HG02571 (cell line): Measurements from ENCODE around the gene CIT.

Experiments
- ATAC-seq: cut with Tn5 transposase; IDR thresholded peaks from one replicate; pipeline ENCODE4 v1.9.1; 2021; ENCODE audit warnings: mild to moderate bottlenecking, moderate library complexity; ENCODE audit not compliant: unreplicated experiment

CIT gene

GRCh38 chr12:119857041-119857591, 20.0 kb downstream of the CIT start:
- ATAC-seq = no peak

GRCh38 chr12:119850330-119850729, 26.8 kb downstream of the CIT start:
- no peak for ATAC-seq

- no peak for ATAC-seq
Observed at GRCh38 chr12:119843100-119843499, 34.0 kb downstream of the CIT start.

GRCh38 chr12:119842380-119842779, 34.7 kb downstream of the CIT start:
- no peak for ATAC-seq

- no peak for ATAC-seq
Observed at GRCh38 chr12:119841433-119842210, 35.5 kb downstream of the CIT start.

GRCh38 chr12:119840582-119840981, 36.5 kb downstream of the CIT start:
- ATAC-seq = no peak

- no peak for ATAC-seq
Observed at GRCh38 chr12:119840168-119840567, 37.0 kb downstream of the CIT start.

- no peak for ATAC-seq
Observed at GRCh38 chr12:119838826-119839600, 38.1 kb downstream of the CIT start.

GRCh38 chr12:119836781-119837180, 40.3 kb downstream of the CIT start:
- no peak for ATAC-seq

GRCh38 chr12:119835068-119835467, 42.1 kb downstream of the CIT start:
- no peak for ATAC-seq

GRCh38 chr12:119829439-119829838, 47.7 kb downstream of the CIT start:
- no peak for ATAC-seq

GRCh38 chr12:119828300-119828699, 48.8 kb downstream of the CIT start:
- ATAC-seq = no peak

GRCh38 chr12:119827760-119828159, 49.4 kb downstream of the CIT start:
- ATAC-seq = no peak

- ATAC-seq = no peak
Observed at GRCh38 chr12:119826661-119827445, 50.3 kb downstream of the CIT start.

GRCh38 chr12:119825262-119825661, 51.9 kb downstream of the CIT start:
- ATAC-seq = no peak

GRCh38 chr12:119822046-119822445, 55.1 kb downstream of the CIT start:
- ATAC-seq = no peak

GRCh38 chr12:119819322-119819721, 57.8 kb downstream of the CIT start:
- no peak for ATAC-seq

- ATAC-seq = no peak
Observed at GRCh38 chr12:119817546-119818343, 59.4 kb downstream of the CIT start.

- no peak for ATAC-seq
Observed at GRCh38 chr12:119809023-119809422, 68.1 kb downstream of the CIT start.

- no peak for ATAC-seq
Observed at GRCh38 chr12:119808441-119808840, 68.7 kb downstream of the CIT start.
